Lower leg skin (tissue), 3 donors: ENCODE results near the gene CYBA.

ENCODE experiments used
- POLR2A ChIP-seq, 2 donors: fragments of 450-650 bp; IDR thresholded peaks; one replicate each; pipeline ENCODE4 v1.6.1; 2016 to 2017; ENCODE audit warnings: antibody characterized with exemption in 2 of 2, mild to moderate bottlenecking in 1 of 2, moderate library complexity in 1 of 2
- TF ChIP-seq, protein P1 (sequence below), 3 donors: fragments of 450-650 bp; IDR thresholded peaks; one replicate each; pipeline ENCODE4 v1.5.1; 2016; ENCODE audit warnings: antibody characterized with exemption in 3 of 3, mild to moderate bottlenecking in 3 of 3, moderate library complexity in 2 of 3

DNA sequence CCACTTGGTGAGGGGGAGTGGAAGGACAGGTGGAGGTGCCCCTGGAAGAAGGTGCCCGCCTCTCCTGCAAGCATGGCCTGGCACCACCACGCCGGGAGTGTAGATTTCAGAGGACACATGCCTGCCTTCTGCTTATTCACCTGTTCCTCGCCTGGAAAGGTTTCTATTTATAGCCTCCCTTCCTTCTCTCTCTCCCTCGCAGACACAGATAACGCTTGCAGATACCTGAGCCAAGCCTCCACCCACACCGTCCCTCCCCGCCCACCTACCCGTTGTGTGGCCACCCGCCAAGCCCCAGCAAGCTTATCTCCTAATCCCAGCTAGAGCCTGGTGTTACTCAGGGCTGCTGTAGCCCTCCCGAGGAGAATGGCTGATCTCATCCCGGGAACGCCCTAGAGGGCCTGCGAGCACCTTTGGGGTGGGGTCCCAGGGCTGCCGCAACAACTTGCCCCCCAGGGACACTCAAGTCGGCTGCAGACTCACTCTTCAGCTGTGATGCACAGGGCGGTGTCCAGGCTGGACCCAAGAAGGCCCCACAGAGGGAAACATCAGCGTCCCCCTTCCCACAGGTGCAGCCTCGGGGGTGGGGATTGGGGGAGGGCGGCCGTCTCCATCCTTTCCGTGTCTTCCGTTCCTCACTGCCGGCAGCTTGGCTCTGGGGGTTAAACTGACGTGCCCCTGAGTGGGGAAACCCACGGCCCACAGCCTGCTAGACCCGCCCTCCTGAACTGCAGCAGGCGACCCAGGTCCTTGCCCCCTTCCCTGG, 37.3 kb upstream of the CYBA start:
- TF ChIP-seq, protein P1, sequence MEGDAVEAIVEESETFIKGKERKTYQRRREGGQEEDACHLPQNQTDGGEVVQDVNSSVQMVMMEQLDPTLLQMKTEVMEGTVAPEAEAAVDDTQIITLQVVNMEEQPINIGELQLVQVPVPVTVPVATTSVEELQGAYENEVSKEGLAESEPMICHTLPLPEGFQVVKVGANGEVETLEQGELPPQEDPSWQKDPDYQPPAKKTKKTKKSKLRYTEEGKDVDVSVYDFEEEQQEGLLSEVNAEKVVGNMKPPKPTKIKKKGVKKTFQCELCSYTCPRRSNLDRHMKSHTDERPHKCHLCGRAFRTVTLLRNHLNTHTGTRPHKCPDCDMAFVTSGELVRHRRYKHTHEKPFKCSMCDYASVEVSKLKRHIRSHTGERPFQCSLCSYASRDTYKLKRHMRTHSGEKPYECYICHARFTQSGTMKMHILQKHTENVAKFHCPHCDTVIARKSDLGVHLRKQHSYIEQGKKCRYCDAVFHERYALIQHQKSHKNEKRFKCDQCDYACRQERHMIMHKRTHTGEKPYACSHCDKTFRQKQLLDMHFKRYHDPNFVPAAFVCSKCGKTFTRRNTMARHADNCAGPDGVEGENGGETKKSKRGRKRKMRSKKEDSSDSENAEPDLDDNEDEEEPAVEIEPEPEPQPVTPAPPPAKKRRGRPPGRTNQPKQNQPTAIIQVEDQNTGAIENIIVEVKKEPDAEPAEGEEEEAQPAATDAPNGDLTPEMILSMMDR (IDR thresholded peaks at IDR 0.05): no peak
- TF ChIP-seq POLR2A (IDR thresholded peaks at IDR 0.05): no peak
